WTC11 (cell line): ENCODE results near the gene MEIS2. TPM values are rescaled to one million over a fixed set of nuclear protein-coding genes. Genes with fewer than 3 reads are reported as not detected.
A peak's percentile ranks its signal among the peaks of the same experiment; 100 is the strongest.

Experiments
- ATAC-seq: fragments of 200-7000 bp; cut with Tn5 transposase; 2 replicates; pipeline ENCODE4 v1.10.0; 2021; ENCODE audit warnings: mild to moderate bottlenecking, moderate library complexity
- CTCF ChIA-PET: fragments of 300-600 bp; sonication (Branson Sonifier 250); formaldehyde crosslinking; loops from one replicate; lab custom pipeline; 2021; ENCODE audit warnings: antibody characterized with exemption; lab: Charles Lee
- POLR2A ChIA-PET: fragments of 350-600 bp; sonication (Branson Sonifier 250); formaldehyde crosslinking; loops from one replicate; lab custom pipeline; 2021; ENCODE audit warnings: antibody characterized with exemption; lab: Charles Lee
- DNase-seq: peaks from one replicate; pipeline ENCODE4 v3.0.0; 2021; ENCODE audit warnings: low spot score
- H3K27ac Mint-ChIP-seq: 2 replicates; pipeline ENCODE4 v1.8.0; 2021; ENCODE audit warnings: mixed read lengths
- H3K27me3 Mint-ChIP-seq: 2 replicates; pipeline ENCODE4 v1.8.0; 2021; ENCODE audit warnings: low read depth, mild to moderate bottlenecking, moderate library complexity, mixed read lengths
- H3K36me3 Mint-ChIP-seq: 2 replicates; pipeline ENCODE4 v1.8.0; 2021; ENCODE audit warnings: mixed read lengths
- H3K4me1 Mint-ChIP-seq: 2 replicates; pipeline ENCODE4 v1.8.0; 2022; ENCODE audit warnings: mixed read lengths
- H3K4me3 Mint-ChIP-seq: 2 replicates; pipeline ENCODE4 v1.8.0; 2021; ENCODE audit warnings: mild to moderate bottlenecking, moderate library complexity, mixed read lengths
- H3K9me3 Mint-ChIP-seq: 2 replicates; pipeline ENCODE4 v1.8.0; 2021; ENCODE audit warnings: mixed read lengths
- CBFB ChIP-seq: sonication (generic); formaldehyde crosslinking; IDR thresholded peaks from 2 replicates; pipeline ENCODE4 v1.8.1; 2022; ENCODE audit warnings: mild to moderate bottlenecking, low read depth, missing genetic modification reagents
- CDX4 ChIP-seq: fragments of 250-450 bp; sonication (Bioruptor Pico); IDR thresholded peaks from 2 replicates; pipeline ENCODE4 v1.9.0; 2021; ENCODE audit warnings: moderate library complexity, mild to moderate bottlenecking, inconsistent platforms, borderline replicate concordance
- ELF4 ChIP-seq: sonication (generic); formaldehyde crosslinking; IDR thresholded peaks from 2 replicates; pipeline ENCODE4 v1.8.1; 2022; ENCODE audit warnings: low read depth, mild to moderate bottlenecking, moderate library complexity, missing genetic modification reagents
- ESRRA ChIP-seq: sonication (generic); formaldehyde crosslinking; IDR thresholded peaks from 2 replicates; pipeline ENCODE4 v1.8.1; 2022; ENCODE audit warnings: mild to moderate bottlenecking, missing genetic modification reagents, borderline replicate concordance
- FOXP1 ChIP-seq: sonication (generic); formaldehyde crosslinking; IDR thresholded peaks from 2 replicates; pipeline ENCODE4 v1.8.0; 2022; ENCODE audit warnings: missing genetic modification reagents, mild to moderate bottlenecking, moderate library complexity, borderline replicate concordance
- NFE2L1 ChIP-seq: sonication (generic); formaldehyde crosslinking; IDR thresholded peaks from 2 replicates; pipeline ENCODE4 v1.8.1; 2023; ENCODE audit warnings: missing genetic modification reagents
- PRRX2 ChIP-seq: fragments of 250-450 bp; sonication (Bioruptor Pico); IDR thresholded peaks from 2 replicates; pipeline ENCODE4 v1.8.0; 2021; ENCODE audit warnings: mild to moderate bottlenecking
- TCF7 ChIP-seq: sonication (generic); formaldehyde crosslinking; IDR thresholded peaks from 2 replicates; pipeline ENCODE4 v1.8.0; 2022; ENCODE audit warnings: mild to moderate bottlenecking, low read depth, missing genetic modification reagents, moderate library complexity
- TEAD1 ChIP-seq: sonication (generic); formaldehyde crosslinking; IDR thresholded peaks from 2 replicates; pipeline ENCODE4 v1.8.0; 2022; ENCODE audit warnings: mild to moderate bottlenecking, missing genetic modification reagents
- USF2 ChIP-seq: sonication (generic); formaldehyde crosslinking; IDR thresholded peaks from 2 replicates; pipeline ENCODE4 v1.8.1; 2023; ENCODE audit warnings: mild to moderate bottlenecking, missing genetic modification reagents, moderate library complexity
- total RNA-seq: library from RNA; stranded (reverse); gene quantifications from 3 replicates; pipeline ENCODE4 v1.2.3, GENCODE V29; 2021
- TF ChIP-seq, protein P1 (sequence below): fragments of 250-450 bp; sonication (Bioruptor Pico); IDR thresholded peaks from 2 replicates; pipeline ENCODE4 v2.1.2; 2022; ENCODE audit warnings: mild to moderate bottlenecking, moderate library complexity
- TF ChIP-seq, protein P2 (sequence below): sonication (generic); formaldehyde crosslinking; IDR thresholded peaks from 2 replicates; pipeline ENCODE4 v1.8.0; 2023; ENCODE audit warnings: mild to moderate bottlenecking, missing genetic modification reagents
- TF ChIP-seq, protein P3 (sequence below): sonication (generic); formaldehyde crosslinking; IDR thresholded peaks from 2 replicates; pipeline ENCODE4 v1.8.0; 2022; ENCODE audit warnings: mild to moderate bottlenecking, missing genetic modification reagents

MEIS2 gene
- total RNA-seq, 1 experiment from 2014 or later: 0.57 TPM

GRCh38 chr15:37083610-37084009 is 16.7 kb downstream of the MEIS2 start:
- Mint-ChIP-seq H3K36me3 (no peaks in the 10 kb centered on the region), H3K9me3 (no peaks in the 10 kb centered on the region), H3K27ac (no peak overlapping the region), H3K27me3 (no peaks in the 10 kb centered on the region), H3K4me1 (peaks cover 29% of the 10 kb centered on the region), H3K4me3 (no peak overlapping the region)
- no peak for DNase-seq
- ATAC-seq: no peak
- TF ChIP-seq, protein P1, sequence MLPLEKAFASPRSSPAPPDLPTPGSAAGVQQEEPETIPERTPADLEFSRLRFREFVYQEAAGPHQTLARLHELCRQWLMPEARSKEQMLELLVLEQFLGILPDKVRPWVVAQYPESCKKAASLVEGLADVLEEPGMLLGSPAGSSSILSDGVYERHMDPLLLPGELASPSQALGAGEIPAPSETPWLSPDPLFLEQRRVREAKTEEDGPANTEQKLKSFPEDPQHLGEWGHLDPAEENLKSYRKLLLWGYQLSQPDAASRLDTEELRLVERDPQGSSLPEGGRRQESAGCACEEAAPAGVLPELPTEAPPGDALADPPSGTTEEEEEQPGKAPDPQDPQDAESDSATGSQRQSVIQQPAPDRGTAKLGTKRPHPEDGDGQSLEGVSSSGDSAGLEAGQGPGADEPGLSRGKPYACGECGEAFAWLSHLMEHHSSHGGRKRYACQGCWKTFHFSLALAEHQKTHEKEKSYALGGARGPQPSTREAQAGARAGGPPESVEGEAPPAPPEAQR (CRISPR knock-in tag): no peak
- TF ChIP-seq PRRX2 (CRISPR knock-in tag) (no peak), NFE2L1 (CRISPR knock-in tag) (no peak), ESRRA (CRISPR knock-in tag) (no peak), CDX4 (CRISPR knock-in tag) (no peak), TCF7 (no peak), FOXP1 (no peak), CBFB (CRISPR knock-in tag) (no peak)
- TF ChIP-seq, protein P2, sequence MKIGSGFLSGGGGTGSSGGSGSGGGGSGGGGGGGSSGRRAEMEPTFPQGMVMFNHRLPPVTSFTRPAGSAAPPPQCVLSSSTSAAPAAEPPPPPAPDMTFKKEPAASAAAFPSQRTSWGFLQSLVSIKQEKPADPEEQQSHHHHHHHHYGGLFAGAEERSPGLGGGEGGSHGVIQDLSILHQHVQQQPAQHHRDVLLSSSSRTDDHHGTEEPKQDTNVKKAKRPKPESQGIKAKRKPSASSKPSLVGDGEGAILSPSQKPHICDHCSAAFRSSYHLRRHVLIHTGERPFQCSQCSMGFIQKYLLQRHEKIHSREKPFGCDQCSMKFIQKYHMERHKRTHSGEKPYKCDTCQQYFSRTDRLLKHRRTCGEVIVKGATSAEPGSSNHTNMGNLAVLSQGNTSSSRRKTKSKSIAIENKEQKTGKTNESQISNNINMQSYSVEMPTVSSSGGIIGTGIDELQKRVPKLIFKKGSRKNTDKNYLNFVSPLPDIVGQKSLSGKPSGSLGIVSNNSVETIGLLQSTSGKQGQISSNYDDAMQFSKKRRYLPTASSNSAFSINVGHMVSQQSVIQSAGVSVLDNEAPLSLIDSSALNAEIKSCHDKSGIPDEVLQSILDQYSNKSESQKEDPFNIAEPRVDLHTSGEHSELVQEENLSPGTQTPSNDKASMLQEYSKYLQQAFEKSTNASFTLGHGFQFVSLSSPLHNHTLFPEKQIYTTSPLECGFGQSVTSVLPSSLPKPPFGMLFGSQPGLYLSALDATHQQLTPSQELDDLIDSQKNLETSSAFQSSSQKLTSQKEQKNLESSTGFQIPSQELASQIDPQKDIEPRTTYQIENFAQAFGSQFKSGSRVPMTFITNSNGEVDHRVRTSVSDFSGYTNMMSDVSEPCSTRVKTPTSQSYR (CRISPR knock-in tag): no peak
- POLR2A ChIA-PET: no interaction called here
- CTCF ChIA-PET: interaction anchor here (0.7 kb wide), 1 partner anchor 49 kb away, joined by 3 read pairs; no protein-coding TSS in a partner anchor

DNA sequence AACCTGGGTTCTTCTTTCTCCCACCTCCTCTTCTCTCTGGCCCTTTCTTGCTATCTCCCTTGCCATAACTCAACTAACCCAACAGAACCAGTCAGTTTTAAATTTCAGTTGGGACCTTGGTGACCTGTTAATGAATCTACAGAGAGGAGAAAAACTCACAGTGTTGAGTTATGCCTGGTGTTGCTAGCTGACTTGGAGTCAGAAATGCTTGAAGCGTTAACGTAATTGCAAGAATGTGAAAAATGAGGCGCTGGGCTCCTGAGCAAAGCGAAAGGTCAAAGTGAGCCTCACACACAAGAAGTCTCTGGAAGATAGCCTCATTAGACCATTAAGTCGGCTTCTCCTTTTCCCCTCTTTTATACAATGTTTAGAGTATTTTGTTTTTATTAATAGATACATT is 18.4 kb downstream of the MEIS2 start:
- CTCF ChIA-PET: no interaction called here
- TF ChIP-seq, protein P1 (CRISPR knock-in tag): no peak
- TF ChIP-seq ELF4 (CRISPR knock-in tag) (no peak), USF2 (CRISPR knock-in tag) (no peak), TEAD1 (CRISPR knock-in tag) (no peak)
- TF ChIP-seq, protein P3, sequence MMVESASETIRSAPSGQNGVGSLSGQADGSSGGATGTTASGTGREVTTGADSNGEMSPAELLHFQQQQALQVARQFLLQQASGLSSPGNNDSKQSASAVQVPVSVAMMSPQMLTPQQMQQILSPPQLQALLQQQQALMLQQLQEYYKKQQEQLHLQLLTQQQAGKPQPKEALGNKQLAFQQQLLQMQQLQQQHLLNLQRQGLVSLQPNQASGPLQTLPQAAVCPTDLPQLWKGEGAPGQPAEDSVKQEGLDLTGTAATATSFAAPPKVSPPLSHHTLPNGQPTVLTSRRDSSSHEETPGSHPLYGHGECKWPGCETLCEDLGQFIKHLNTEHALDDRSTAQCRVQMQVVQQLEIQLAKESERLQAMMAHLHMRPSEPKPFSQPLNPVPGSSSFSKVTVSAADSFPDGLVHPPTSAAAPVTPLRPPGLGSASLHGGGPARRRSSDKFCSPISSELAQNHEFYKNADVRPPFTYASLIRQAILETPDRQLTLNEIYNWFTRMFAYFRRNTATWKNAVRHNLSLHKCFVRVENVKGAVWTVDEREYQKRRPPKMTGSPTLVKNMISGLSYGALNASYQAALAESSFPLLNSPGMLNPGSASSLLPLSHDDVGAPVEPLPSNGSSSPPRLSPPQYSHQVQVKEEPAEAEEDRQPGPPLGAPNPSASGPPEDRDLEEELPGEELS (CRISPR knock-in tag): no peak
- Mint-ChIP-seq H3K27ac (no peak overlapping the region), H3K4me1 (peaks cover 34% of the 10 kb centered on the region), H3K9me3 (no peaks in the 10 kb centered on the region), H3K4me3 (no peak overlapping the region), H3K27me3 (no peaks in the 10 kb centered on the region), H3K36me3 (no peaks in the 10 kb centered on the region)
- DNase-seq (no peak), ATAC-seq (peak; percentile 44; the same call in 1 of the 2 replicates)
- POLR2A ChIA-PET: no interaction called here
